GM23248 (cell line): ENCODE results near the gene LIMS2. TPM values are rescaled to one million over a fixed set of nuclear protein-coding genes. Genes with fewer than 3 reads are reported as not detected.

ENCODE experiments used
- DNase-seq: peaks from one replicate; pipeline ENCODE4 v3.0.0-alpha.2; 2015
- H2AFZ ChIP-seq: fragments of 200-600 bp; sonication (generic); 2 replicates; pipeline ENCODE4 v1.6.1; 2016; ENCODE audit warnings: antibody characterized with exemption
- H3F3A ChIP-seq: fragments of 200-600 bp; sonication (generic); 2 replicates; pipeline ENCODE4 v1.6.1; 2016; ENCODE audit warnings: mild to moderate bottlenecking, antibody characterized with exemption, mixed run types; ENCODE audit not compliant: insufficient read depth
- H3K27ac ChIP-seq: fragments of 200-600 bp; sonication (generic); 2 replicates; pipeline ENCODE4 v1.5.1; 2016; ENCODE audit warnings: mild to moderate bottlenecking
- H3K27me3 ChIP-seq: fragments of 200-600 bp; sonication (generic); replicated peaks from 2 replicates; pipeline ENCODE4 v1.6.1; 2016; ENCODE audit warnings: mild to moderate bottlenecking; ENCODE audit not compliant: insufficient read depth
- H3K36me3 ChIP-seq: fragments of 200-600 bp; sonication (generic); 2 replicates; pipeline ENCODE4 v1.6.1; 2016; ENCODE audit warnings: low read depth, mild to moderate bottlenecking
- H3K4me1 ChIP-seq: fragments of 200-600 bp; sonication (generic); 2 replicates; pipeline ENCODE4 v1.6.1; 2016; ENCODE audit warnings: mild to moderate bottlenecking; ENCODE audit not compliant: insufficient read depth
- H3K4me2 ChIP-seq: fragments of 200-600 bp; sonication (generic); one replicate; pipeline ENCODE4 v1.6.1; 2016; ENCODE audit warnings: mild to moderate bottlenecking; ENCODE audit not compliant: unreplicated experiment
- H3K4me3 ChIP-seq: fragments of 200-600 bp; sonication (generic); 2 replicates; pipeline ENCODE4 v1.5.1; 2016; ENCODE audit warnings: mild to moderate bottlenecking
- H3K79me2 ChIP-seq: fragments of 200-600 bp; sonication (generic); 2 replicates; pipeline ENCODE4 v1.6.1; 2016; ENCODE audit warnings: mild to moderate bottlenecking; ENCODE audit not compliant: insufficient read depth
- H3K9ac ChIP-seq: fragments of 200-600 bp; sonication (generic); 2 replicates; pipeline ENCODE4 v1.6.1; 2016; ENCODE audit warnings: mild to moderate bottlenecking
- H3K9me2 ChIP-seq: fragments of 200-600 bp; sonication (generic); 2 replicates; pipeline ENCODE4 v1.6.1; 2016; ENCODE audit warnings: mixed run types, mild to moderate bottlenecking, moderate library complexity; ENCODE audit not compliant: insufficient read depth
- H3K9me3 ChIP-seq: fragments of 200-600 bp; sonication (generic); one replicate; pipeline ENCODE4 v1.6.1; 2017; ENCODE audit warnings: low read depth
- H4K20me1 ChIP-seq: fragments of 200-600 bp; sonication (generic); 2 replicates; pipeline ENCODE4 v1.6.0; 2016; ENCODE audit not compliant: insufficient read depth
- EZH2 ChIP-seq: fragments of 200-600 bp; sonication (generic); IDR thresholded peaks from 2 replicates; pipeline ENCODE4 v1.6.1; 2018; ENCODE audit warnings: antibody characterized with exemption, mild to moderate bottlenecking; ENCODE audit not compliant: insufficient read depth, poor library complexity, severe bottlenecking
- EZH2phosphoT487 ChIP-seq: fragments of 200-600 bp; sonication (generic); IDR thresholded peaks from 2 replicates; pipeline ENCODE4 v1.6.1; 2018; ENCODE audit warnings: antibody characterized with exemption, moderate library complexity, mild to moderate bottlenecking, low read depth; ENCODE audit not compliant: insufficient read depth
- WGBS, 2 experiments: methylation state at CpG; one replicate each; pipeline ENCODE4 v1.1.6; 2015 to 2017; ENCODE audit warnings: low lambda C conversion rate in 2 of 2, low coverage in 1 of 2; ENCODE audit errors: missing lambda C conversion rate in 2 of 2; 5-methylcytosine and 5-hydroxymethylcytosine counted together
- in situ Hi-C: fragments of 300-500 bp; cut with MboI; formaldehyde crosslinking; loops from 2 replicates; pipeline ENCODE4 v1.15.0; 2020
- polyA plus RNA-seq: library from polyadenylated mRNA; unstranded; fragments of >200 nt; fragmentation: Nextera tagmentation; extraction: Ambion mirVana; gene quantifications from 2 replicates; pipeline ENCODE4 v1.2.1, GENCODE V29; 2016
- total RNA-seq: library from RNA; depleted of rRNA; stranded (reverse); fragments of >200 nt; shearing (Covaris generic); gene quantifications from 2 replicates; pipeline ENCODE4 v1.2.3, GENCODE V29; 2014

The LIMS2 gene
- total and polyA plus RNA-seq, 2 experiments from 2014 or later, result 7.2 to 30.4 TPM

GRCh38 chr2:127609818-127610217 lies 65.5 kb downstream of the LIMS2 start:
- H2AFZ ChIP-seq, result no peak overlapping the region
- 67 to 69% methylated on average over 8 of the region's 8 CpGs for WGBS, 2 experiments
- in situ Hi-C loops, result no loop called here
- H3K9ac ChIP-seq, result no peak overlapping the region
- H3K27ac ChIP-seq, result no peak overlapping the region
- no peak overlapping the region for H3K4me2 ChIP-seq
- peaks cover 6% of the 10 kb centered on the region for H3K4me1 ChIP-seq
- H3K27me3 ChIP-seq, result no peaks in the 10 kb centered on the region
- H4K20me1 ChIP-seq, result no peaks in the 10 kb centered on the region
- H3K36me3 ChIP-seq, result no peaks in the 10 kb centered on the region
- H3F3A ChIP-seq, result peaks cover 4% of the 10 kb centered on the region; the same call in 1 of the 2 replicates
- no peak for DNase-seq
- H3K9me3 ChIP-seq, result no peaks in the 10 kb centered on the region
- no peaks in the 10 kb centered on the region for H3K9me2 ChIP-seq
- TF ChIP-seq EZH2 (no peak), EZH2phosphoT487 (no peak)
- H3K79me2 ChIP-seq, result no peaks in the 10 kb centered on the region
- H3K4me3 ChIP-seq, result no peak overlapping the region

GRCh38 chr2:127609031-127609751 lies 66.1 kb downstream of the LIMS2 start:
- no peak overlapping the region for H3K4me2 ChIP-seq
- no peaks in the 10 kb centered on the region for H3F3A ChIP-seq
- no peaks in the 10 kb centered on the region for H3K4me1 ChIP-seq
- no peaks in the 10 kb centered on the region for H3K9me3 ChIP-seq
- no peaks in the 10 kb centered on the region for H3K36me3 ChIP-seq
- no peak overlapping the region for H3K9ac ChIP-seq
- in situ Hi-C loops, result no loop called here
- H3K4me3 ChIP-seq, result no peak overlapping the region
- no peaks in the 10 kb centered on the region for H3K79me2 ChIP-seq
- H3K27me3 ChIP-seq, result no peaks in the 10 kb centered on the region
- DNase-seq, result no peak
- no peak overlapping the region for H2AFZ ChIP-seq
- TF ChIP-seq EZH2phosphoT487 (no peak), EZH2 (no peak)
- no peaks in the 10 kb centered on the region for H4K20me1 ChIP-seq
- H3K27ac ChIP-seq, result no peak overlapping the region
- H3K9me2 ChIP-seq, result no peaks in the 10 kb centered on the region
- 80 to 81% methylated on average over 23 to 24 of the region's 24 CpGs for WGBS, 2 experiments

GRCh38 chr2:127608061-127609030 lies 67.0 kb downstream of the LIMS2 start:
- DNase-seq, result no peak
- 74 to 77% methylated on average over 24 to 25 of the region's 25 CpGs for WGBS, 2 experiments

GRCh38 chr2:127607399-127607908 lies 67.9 kb downstream of the LIMS2 start:
- Histone ChIP-seq H3K4me1 (no peaks in the 10 kb centered on the region), H3K36me3 (no peaks in the 10 kb centered on the region), H3K79me2 (no peaks in the 10 kb centered on the region), H4K20me1 (no peaks in the 10 kb centered on the region), H3F3A (no peaks in the 10 kb centered on the region), H3K27me3 (no peaks in the 10 kb centered on the region), H3K9me3 (no peaks in the 10 kb centered on the region), H3K27ac (no peak overlapping the region), H3K9ac (no peak overlapping the region), H3K4me3 (no peak overlapping the region), H2AFZ (no peak overlapping the region), H3K4me2 (no peak overlapping the region), H3K9me2 (no peaks in the 10 kb centered on the region)
- in situ Hi-C loops, result no loop called here
- 89 to 90% methylated on average over 8 to 9 of the region's 9 CpGs for WGBS, 2 experiments
- TF ChIP-seq EZH2 (no peak), EZH2phosphoT487 (no peak)
- DNase-seq, result no peak

More at GRCh38 chr2:127608061-127609030, 67.0 kb downstream of the LIMS2 start:
- in situ Hi-C loops, result no loop called here
- no peaks in the 10 kb centered on the region for H4K20me1 ChIP-seq
- no peaks in the 10 kb centered on the region for H3K36me3 ChIP-seq
- no peaks in the 10 kb centered on the region for H3K9me3 ChIP-seq
- H3K4me1 ChIP-seq, result no peaks in the 10 kb centered on the region
- no peak overlapping the region for H3K4me3 ChIP-seq
- H3K9ac ChIP-seq, result no peak overlapping the region
- no peak overlapping the region for H3K4me2 ChIP-seq
- no peak for TF ChIP-seq EZH2phosphoT487
- TF ChIP-seq EZH2, result no peak
- no peaks in the 10 kb centered on the region for H3F3A ChIP-seq
- H2AFZ ChIP-seq, result no peak overlapping the region
- H3K79me2 ChIP-seq, result no peaks in the 10 kb centered on the region
- no peak overlapping the region for H3K27ac ChIP-seq
- H3K9me2 ChIP-seq, result no peaks in the 10 kb centered on the region
- no peaks in the 10 kb centered on the region for H3K27me3 ChIP-seq
